SU-DHL-6 (cell line): Measurements from ENCODE around the gene SLC6A12.

Experiments used
- EZH2phosphoT487 ChIP-seq: fragments of 200-600 bp; sonication (generic), shearing (Covaris generic); conservative IDR thresholded peaks from 2 replicates; pipeline ENCODE4 v1.6.1; 2018; ENCODE audit warnings: mild to moderate bottlenecking, antibody characterized with exemption, low read length, moderate library complexity, mixed read lengths
- TF ChIP-seq, protein P1 (sequence below): fragments of 200-600 bp; sonication (generic); IDR thresholded peaks from one replicate; pipeline ENCODE4 v1.5.1; 2017; ENCODE audit warnings: antibody characterized with exemption, mild to moderate bottlenecking, low read length, moderate library complexity; ENCODE audit not compliant: insufficient read depth, poor library complexity, severe bottlenecking

DNA sequence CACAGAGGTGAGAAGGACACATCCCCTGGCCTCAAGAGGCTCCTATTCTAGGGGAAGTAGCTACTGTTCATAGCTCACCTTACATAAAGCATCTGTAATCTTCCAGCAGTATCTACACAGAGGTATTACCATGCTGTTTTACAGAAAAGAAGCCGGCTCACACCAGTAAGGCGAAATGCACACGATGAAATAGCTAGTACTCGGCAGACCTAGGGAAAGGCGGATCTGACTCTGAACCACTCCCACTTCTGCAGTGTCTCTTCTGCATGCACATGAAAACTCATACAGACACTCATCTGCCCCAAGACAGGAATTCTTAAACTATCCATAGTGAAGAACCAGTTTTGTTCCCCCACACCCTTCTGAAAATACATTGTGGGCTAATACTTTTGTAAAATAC lies 73.8 kb downstream of the SLC6A12 start:
- TF ChIP-seq, protein P1, sequence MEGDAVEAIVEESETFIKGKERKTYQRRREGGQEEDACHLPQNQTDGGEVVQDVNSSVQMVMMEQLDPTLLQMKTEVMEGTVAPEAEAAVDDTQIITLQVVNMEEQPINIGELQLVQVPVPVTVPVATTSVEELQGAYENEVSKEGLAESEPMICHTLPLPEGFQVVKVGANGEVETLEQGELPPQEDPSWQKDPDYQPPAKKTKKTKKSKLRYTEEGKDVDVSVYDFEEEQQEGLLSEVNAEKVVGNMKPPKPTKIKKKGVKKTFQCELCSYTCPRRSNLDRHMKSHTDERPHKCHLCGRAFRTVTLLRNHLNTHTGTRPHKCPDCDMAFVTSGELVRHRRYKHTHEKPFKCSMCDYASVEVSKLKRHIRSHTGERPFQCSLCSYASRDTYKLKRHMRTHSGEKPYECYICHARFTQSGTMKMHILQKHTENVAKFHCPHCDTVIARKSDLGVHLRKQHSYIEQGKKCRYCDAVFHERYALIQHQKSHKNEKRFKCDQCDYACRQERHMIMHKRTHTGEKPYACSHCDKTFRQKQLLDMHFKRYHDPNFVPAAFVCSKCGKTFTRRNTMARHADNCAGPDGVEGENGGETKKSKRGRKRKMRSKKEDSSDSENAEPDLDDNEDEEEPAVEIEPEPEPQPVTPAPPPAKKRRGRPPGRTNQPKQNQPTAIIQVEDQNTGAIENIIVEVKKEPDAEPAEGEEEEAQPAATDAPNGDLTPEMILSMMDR: no peak
- TF ChIP-seq EZH2phosphoT487: no peak
